Activated CD8-positive, alpha-beta memory T cell treated with anti-CD3 and anti-CD28 coated beads, Interleukin-2, amount 50 U/mL, for 24 hours (primary cell): Measurements from ENCODE around the gene ZFYVE28.

ENCODE experiments used
- DNase-seq: peaks from one replicate; pipeline ENCODE4 v3.0.0-alpha.2; 2020; ENCODE audit errors: extremely low read depth

ZFYVE28 gene

DNA sequence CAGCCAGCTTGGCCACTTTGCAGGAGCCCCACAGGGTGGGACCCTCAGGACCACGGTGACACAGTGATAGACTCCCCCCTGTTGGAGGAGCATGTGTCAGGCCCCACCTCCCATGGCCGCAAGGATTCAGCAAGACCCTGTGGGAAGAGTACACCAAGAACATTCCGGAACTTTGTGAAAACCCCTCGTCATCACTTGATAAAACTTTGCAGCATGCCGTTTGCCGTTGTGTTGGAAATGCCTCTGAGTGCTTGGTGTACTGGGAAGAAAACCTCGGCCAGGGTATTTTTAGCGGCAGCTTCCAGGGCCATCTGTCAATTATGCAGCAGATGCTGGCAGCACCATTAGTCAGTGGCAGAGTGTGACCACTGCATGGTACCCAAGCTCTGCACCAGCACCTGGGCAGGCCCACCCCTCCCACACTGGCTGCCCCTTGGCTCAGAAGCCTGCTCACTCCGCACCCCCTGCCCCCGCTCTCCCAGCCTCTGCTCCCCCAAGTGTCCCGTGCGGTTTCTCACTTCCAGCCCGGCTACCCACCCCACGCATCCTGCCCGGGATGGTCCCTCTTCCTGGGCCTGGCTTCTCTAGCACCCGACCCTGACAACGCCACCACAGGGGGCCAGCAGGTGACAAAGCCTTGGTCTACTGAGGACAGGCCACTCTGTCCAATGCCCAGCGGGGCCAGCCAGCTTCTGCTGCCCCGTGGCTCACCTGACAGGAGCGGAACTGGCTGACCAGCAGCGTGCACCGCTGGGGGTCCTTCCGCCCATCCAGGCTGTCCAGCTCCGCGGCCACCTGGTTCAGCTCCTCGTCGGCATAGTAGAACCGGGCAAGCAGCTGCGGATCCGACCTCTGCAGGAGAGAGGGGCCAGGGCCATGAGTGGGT, 65.0 kb downstream of the ZFYVE28 start:
- DNase-seq: no peak

DNA sequence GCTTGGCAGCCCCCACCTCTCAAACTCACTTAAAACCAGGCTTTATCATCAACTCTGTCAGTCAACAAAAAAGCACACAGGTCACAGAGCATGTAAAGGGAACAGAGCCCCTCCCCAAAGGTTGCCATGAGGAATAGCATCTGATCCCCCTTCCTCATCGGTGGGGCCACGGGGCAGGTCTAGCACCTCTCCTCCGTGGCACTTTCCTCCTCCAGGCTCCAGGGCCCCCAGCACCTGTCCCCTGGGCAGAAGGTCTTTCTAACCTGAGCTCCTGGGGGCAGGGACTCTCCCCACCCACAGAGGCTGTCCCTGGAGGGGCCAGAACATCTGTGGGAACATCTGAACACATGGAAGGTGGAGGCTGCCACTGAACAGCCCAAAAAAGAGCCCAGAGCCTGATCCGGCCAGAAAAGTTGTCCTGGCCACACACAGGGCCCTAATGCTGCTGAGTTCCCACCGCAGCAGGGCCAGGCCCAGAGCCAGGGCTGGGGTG, 65.7 kb downstream of the ZFYVE28 start:
- DNase-seq: no peak

DNA sequence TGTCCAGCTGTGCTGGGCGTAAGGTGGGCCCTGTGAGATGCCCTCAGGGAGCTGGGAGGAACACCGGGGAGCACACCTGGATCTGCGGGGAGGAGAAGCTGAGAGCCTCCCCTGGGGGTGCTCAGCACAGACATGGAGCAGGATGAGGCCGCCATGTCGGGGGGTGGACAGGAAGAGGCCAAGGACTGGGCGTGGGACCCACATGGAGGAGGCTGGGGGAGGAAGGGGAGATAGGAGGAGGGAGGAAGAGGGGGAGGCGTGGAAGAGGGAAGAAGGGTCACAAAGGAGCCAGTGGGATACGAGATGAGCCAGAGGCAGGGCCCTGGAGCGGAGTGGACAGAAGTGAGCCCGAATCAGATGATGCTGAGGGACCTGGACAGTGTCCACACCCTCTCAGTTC, 66.3 kb downstream of the ZFYVE28 start:
- no peak for DNase-seq

DNA sequence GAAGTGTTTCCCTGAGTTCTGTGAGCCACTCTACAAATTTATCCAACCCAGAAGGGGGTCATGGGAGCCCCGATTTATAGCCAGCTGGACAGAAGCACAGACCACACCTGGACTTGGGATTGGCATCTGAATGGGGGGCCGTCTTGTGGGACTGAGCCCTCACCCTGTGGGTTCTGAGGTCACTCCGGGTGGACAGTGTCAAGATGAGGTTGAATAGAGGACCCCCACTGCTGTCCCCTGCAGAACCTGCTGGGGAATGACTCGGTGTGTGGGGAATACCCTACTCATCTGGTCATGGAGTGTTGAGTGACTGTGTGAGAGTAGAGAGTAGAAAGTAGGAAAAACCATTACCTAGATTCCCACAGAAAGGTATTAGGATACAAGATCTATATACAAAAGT, 67.5 kb downstream of the ZFYVE28 start:
- no peak for DNase-seq

DNA sequence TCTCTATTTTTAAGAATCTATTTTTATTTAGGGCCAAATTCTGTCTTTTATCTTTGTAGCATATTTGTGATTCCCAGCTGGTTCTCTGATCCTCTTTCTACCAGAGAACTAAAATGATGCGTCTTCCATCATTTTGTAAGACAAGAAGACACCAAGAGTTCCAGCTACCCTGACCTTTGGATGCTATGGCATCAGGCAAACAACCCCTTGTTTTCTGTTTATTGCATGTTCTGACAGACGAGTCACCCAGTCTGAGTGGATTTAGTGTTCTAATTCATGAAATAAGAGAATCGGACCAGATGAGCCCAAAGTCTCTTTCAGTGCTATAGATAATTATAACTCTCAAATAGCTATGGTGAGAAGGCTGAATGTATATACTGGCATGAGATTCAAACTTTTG, 69.7 kb downstream of the ZFYVE28 start:
- DNase-seq: no peak

DNA sequence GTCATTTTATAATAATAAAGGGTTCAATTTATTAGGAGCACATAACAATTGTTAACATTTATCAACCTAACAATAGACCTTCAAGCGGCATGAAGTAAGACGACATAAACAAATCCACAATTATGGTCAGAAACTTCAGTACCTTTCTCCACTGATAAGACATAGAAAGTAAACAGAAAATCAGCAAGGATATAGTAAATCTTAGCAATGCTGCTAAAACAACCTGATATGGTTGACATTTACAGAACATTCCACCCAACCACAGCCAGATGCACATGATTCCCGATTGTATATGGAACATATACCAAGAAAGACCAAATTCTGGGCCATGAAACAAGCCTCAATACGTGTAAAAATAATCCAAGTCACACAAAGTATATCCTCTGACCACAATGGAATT, 71.3 kb downstream of the ZFYVE28 start:
- no peak for DNase-seq

DNA sequence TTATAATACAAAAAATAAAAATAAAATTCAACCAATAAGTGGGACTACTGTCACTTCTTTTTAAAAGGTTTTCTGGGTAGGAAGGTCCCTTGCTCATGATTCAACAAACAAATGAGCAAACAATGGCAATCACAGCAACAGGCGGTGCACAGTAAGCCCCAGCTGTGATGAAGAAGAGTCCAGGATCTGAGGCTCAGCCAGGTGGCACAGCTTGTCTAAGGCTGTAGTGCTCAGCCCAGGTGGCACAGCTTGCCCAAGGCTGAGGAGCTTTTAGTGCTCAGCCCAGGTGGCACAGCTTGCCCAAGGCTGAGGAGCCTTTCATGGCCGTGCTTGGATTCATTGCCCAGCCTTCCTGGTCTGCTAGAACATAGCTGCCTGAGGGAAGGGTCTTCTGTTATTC, 75.0 kb downstream of the ZFYVE28 start:
- no peak for DNase-seq

DNA sequence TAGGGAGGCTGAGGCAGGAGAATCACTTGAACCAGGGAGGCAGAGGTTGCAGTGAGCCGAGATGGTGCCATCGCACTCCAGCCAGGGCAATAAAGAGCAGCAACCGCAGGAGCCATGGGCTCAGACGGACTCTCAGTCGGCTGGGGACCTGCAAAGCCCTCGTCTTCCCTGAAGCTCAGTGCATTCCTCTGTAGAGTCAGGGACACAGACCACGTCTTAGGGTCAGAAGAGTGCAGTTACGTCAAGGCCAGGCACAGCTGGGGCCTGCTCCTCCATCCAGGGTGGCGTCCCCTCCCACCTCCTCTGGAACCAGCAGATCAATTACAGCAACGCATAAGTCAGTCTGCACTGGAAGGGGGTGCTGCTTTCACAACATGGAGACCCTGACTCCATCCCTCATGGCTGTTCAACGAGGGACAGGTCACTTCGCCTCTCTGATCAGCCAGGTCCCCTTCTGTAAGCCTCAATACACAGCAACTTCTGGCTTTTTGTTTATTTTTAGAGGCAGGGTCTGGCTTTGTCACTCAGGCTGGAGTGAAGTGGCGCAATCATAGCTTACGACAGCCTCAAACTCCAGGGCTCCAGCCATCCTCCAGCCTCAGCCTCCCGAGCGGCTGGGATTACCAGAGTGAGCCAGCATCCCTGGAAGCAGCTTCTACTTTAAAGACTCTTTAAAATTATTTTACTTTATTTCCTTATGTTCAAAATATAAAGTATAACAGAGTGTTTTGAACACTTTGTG, 76.4 kb downstream of the ZFYVE28 start:
- DNase-seq: no peak

DNA sequence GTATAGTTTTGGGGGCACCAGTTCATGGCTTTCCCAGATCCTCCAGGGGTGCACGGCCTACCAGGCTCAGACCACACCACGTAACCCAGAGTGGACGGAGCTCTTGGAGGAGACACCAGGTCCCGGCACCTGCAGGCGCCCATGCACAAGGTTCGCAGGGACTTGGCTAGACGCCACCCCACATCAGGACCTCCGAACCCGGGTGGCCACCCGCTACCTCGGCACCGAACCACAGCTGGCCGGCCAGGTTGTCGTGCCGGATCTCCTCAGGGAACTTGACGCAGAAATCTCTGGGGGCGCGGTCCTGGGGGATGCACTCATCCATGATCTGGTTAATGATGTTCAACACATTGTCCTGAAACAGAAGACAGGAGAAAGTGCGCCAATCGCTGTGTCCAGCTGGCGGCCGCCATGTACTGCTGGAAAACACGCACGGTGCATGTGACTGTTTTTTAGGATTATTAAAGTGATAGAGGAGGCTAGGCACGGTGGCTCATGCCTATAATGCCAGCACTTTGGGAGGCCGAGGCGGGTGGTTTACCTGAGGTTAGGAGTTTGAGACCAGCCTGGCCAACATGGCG, 77.1 kb downstream of the ZFYVE28 start:
- DNase-seq: no peak

DNA sequence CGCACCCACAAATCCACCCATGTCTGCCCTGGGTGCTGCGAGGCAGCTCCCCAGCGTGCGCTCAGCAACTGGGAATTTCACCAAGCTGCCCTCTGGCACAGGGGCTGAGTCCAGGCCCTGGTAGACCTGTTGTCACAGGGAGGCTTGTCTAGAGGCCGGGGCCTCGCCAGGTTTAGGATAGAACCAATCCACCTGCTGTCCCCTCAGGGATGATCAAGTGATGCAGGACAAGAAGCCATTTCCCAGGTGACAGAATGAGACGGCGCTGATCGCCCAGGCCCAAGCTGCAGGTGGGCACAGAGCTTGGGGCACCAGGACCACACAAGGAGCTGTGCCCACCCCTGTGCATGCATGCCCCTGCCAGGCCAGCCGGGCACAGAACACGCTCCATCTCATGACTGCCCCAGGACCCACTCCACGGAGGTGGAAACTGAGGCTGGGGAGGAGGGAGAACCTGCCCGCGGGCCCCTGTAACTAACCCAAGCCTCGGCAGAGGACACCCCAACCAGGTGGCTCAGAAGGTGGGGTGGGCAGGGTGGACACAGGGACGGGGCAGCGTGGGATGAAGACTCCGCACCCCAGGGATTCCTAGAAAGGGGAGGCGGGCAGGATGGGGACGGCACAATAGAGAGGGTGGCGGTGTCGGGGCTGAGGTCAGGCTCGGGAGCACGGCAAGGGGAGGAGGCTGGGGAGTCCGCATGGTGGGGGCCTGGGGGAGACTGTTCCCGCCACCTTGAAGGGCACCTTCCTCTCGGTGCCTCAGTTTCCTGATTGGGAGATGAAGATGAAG, 78.0 kb downstream of the ZFYVE28 start:
- DNase-seq: no peak

DNA sequence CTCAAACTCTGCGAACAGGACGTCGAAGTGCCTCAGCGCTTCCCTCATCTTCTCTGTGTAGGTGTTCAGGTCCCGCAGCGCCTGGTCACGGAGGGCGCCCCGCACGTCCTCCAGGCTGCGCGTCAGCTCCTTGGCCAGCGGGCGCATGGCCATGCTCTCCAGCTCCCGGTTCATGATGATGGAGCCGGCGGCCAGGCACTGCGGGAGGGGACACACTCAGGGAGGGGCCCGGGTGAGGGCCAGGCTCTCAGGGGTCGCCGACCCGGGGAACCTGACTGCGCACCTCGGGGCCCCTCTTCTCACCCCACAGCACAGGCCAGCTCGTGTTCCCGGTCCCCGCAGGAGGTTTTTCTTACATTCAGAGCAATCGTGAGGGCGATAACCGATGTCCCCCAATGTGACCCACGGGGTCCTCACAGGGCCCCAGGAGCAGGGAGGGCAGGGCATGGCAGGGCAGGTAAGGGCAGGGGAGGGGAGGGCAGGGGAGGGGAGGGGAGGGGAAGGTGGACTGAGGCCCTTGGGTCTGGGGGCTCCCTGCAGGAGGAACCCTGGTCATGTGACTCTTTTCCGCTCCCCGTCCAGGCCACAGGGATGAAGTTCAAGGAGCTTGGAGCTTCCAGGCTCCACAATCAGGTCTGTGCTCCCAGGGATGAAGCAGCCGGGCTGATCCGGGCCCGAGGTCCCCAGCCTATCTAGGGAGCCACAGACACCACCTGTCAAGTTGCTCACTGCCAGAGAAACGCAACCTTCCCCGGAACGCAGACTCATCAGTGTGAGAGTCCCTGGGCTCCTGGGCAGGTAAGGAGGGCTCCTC, 78.8 kb downstream of the ZFYVE28 start:
- no peak for DNase-seq

DNA sequence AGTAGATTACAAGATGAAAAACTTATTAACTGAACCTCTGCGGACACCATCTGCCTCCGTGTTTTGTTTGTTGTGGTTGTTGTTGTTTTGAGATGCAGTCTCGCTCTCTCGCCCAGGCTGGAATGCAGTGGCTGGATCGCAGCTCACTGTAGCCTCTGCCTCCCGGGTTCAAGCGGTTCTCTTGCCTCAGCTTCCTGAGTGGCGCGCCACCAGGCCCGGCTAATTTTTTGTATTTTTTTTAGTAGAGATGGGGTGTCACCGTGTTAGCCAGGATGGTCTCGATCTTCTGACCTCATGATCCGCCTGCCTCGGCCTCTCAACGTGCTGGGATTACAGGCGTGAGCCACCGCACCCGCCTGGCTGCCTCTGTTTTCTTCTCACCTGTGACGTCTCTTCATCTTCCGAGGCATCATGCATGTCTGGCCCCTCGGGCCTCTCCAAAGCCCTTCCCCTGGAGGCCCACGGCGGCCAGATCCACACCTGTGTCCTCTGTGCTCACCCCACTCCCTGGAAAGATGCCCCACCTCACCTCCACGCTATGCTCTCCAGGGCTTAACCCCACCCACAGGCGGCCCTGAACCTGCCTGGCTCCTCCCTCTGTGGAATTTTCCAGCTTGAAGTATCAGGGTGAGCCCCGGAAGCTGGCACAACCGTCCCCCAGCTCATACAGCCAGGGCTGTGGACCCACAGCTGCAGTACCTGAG, 79.5 kb downstream of the ZFYVE28 start:
- DNase-seq: no peak

DNA sequence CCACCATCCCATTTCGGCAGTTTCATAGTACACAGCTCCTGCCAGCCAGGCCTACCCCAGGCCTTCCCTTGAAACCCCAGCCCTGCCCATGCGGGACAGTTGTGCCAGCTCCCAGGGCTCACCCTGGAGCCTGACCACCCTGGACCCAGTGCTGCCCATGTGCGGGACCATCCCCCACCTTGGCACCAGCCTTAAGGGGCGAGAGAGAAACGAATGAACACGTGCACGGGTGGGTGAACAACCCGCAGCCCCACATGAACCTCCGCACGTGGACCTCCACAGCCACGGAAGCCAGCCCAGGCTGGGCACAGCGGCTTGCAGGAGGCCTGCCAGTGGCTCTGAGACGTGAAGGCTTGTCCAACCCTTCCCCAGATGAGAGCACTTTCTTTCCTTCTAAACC, 80.5 kb downstream of the ZFYVE28 start:
- no peak for DNase-seq

DNA sequence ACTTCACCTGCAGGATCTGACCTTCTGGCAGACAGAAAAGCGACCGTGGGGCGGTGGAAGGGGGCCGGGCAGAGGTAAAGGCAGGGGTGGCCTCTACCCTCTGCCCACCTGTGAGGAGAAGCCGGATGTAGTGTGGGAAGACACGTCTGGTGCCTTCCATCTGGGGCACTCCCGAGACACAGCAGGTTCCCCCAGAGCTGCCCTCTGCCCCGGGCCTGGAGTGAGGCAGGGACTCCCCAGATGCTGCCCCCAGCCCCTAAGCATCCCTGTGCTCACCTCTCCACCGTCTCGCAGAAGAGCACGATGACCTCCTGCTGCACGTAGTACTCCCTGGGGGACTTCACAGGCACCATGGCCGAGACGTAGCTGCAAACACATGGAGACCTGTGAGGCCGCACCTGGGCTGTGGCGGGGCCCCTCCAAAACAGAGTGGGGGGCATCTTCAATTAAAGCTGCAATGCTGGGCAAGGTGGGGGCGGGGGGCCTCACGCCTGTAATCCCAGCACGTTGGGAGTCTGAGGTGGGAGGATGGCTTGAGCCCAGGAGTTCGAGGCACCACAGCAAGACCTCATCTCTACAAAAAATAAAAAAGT, 81.2 kb downstream of the ZFYVE28 start:
- DNase-seq: no peak

DNA sequence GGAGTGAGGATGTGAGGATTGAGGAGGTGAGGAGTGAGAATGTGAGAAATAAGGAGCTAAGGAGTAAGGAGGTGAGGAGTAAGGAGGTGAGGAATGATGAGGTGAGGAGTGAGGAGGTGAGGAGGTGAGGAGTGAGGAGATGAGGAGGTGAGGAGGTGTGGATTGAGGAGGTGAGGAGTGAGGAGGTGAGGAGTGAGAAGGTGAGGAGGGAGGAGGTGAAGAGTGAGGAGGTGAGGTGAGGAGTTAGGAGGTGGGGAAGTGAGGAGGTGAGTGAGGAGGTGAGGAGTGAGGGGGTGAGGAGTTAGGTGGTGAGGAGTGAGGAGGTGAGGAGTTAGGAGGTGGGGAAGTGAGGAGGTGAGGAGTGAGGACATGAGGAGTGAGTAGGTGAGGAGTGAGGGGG, 81.8 kb downstream of the ZFYVE28 start:
- DNase-seq: no peak

DNA sequence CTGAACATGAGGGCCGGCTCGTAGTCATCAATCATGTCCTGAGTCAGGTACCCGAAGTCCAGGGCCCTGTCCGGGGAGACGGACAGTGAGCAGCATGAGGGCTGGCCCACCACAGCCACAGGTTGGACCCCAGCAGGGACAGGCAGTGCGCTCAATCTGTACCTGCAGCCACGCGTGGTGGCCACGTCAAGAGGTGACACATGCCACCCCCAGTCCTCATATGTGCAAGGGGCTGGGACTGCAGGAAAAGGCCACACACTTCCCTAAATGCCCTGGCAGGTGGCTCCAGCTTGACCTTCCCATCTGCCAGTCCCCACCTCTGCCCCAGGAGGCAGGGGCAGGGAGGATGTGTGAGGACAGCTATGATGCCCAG, 82.7 kb downstream of the ZFYVE28 start:
- DNase-seq: no peak

DNA sequence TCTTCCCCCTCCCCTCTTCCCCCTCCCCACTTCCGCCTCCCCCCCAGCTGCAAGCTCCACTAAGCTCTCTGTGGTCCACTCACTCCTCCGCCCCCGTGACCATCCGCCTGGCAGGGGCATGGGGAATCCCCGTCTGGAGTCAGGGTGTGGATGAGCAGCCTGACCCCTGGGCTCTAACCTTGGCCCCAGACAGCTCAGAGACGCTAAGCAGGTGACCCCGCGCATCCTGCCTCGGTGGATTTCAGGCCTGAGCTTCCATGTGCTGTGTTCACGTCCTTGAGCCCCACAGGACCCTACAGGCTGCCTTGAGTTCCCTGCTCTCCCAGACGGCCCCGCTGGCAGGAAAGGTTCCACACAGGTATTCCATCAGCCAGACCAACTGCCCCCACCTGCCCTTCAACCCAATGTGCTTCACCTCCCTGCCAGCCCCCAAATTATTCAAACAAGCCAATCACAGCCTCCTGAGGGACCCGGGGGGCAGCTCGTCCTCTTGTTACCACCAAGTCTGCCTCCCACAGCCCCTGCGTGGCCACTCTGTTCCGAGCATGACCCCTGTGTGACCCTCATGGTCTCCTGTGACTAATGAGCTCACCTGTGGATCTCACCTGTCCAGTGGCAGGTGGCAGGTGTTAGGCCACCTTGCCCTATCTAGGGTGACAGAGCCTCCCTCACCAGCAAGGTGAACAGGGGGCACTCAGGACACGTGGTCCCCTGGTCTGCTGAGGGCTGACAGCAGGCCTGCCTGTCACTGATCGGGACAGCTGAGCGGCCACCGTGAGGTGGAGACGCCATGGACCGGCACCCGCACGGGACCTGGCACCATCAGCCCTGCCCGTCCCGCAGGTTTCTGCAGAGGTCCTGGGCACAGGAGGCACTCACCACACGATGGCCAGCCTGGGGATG, 83.4 kb downstream of the ZFYVE28 start:
- DNase-seq: no peak

DNA sequence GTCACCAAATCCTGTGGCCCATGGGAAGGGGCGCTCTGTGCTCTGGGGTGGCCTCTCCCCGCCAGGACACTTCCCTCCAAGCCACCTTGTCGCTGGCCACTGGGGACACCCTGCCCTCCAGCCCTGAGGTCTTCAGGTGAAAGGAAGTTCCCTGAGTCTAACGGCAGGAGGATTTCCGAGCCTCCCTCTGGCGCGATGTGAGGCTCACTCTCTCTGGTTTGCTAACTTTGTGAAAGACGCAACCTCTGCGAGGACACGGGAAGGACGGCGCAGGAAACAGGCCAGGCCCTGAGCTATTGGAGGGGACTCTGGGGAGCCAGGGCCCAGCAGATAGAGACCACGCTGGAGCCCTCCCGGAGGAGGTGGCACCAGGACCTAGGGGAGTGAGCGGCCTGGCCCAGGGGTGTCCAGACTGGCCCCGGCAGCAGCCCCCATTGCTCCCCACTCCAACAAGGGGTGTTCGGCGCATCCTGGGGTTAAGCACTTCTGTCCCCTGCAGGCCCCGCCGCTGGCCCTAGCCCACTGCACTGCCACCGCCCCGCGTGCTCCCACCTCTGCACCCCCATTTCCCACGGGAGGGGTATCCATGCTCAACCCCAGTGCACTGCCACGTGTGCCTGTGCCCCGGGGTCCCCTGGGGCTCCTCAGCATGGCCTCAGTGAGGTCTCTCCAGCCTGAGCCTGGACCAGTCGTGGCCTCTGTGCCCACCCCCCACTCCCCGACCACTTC, 84.4 kb downstream of the ZFYVE28 start:
- no peak for DNase-seq
